Fibroblast of lung (primary cell): ENCODE measurements around the gene MYBPC1. TPM values are rescaled to one million over a fixed set of nuclear protein-coding genes. Genes with fewer than 3 reads are reported as not detected.

Source experiments
- DNase-seq, 2 donors: peaks; one replicate each; pipeline versions ENCODE4 v3.0.0 to v3.0.0-alpha.2; 2010; ENCODE audit warnings: low read depth in 2 of 2
- H2AFZ ChIP-seq: 2 replicates; pipeline ENCODE4 v1.5.1; 2012; ENCODE audit warnings: low read length, control low read depth, inconsistent platforms
- H3K27ac ChIP-seq: 2 replicates; pipeline ENCODE4 v1.5.1; 2011; ENCODE audit warnings: low read length, control low read depth; ENCODE audit not compliant: insufficient read depth
- H3K27me3 ChIP-seq: 2 replicates; pipeline ENCODE4 v1.5.1; 2011; ENCODE audit warnings: mild to moderate bottlenecking, low read length; ENCODE audit not compliant: control insufficient read depth, insufficient read depth
- H3K36me3 ChIP-seq: 2 replicates; pipeline ENCODE4 v1.5.1; 2011; ENCODE audit warnings: low read length; ENCODE audit not compliant: control insufficient read depth, insufficient read depth
- H3K4me1 ChIP-seq: 2 replicates; pipeline ENCODE4 v1.5.1; 2011; ENCODE audit warnings: low read length; ENCODE audit not compliant: control insufficient read depth, insufficient read depth; ENCODE audit errors: extremely low read depth
- H3K4me2 ChIP-seq: 2 replicates; pipeline ENCODE4 v1.5.1; 2011; ENCODE audit warnings: low read length, control low read depth; ENCODE audit not compliant: insufficient read depth; ENCODE audit errors: extremely low read depth
- H3K4me3 ChIP-seq, 4 experiments: fragments of 200-600 bp in 1 of 4; sonication (generic) in 1 of 4; replicated peaks in 1 of 4; 2 replicates each; pipeline ENCODE4 v1.5.1; 2011 to 2016; ENCODE audit warnings: low read length in 4 of 4, low read depth in 3 of 4, mild to moderate bottlenecking in 3 of 4, control low read depth in 2 of 4, inconsistent platforms in 1 of 4, mixed read lengths in 1 of 4; ENCODE audit not compliant: insufficient read depth in 1 of 4; ENCODE audit errors: control extremely low read depth in 1 of 4
- H3K79me2 ChIP-seq: 2 replicates; pipeline ENCODE4 v1.5.1; 2012; ENCODE audit warnings: mild to moderate bottlenecking, low read length, inconsistent platforms; ENCODE audit not compliant: control insufficient read depth, insufficient read depth
- H3K9ac ChIP-seq: 2 replicates; pipeline ENCODE4 v1.5.1; 2011; ENCODE audit warnings: mild to moderate bottlenecking, low read length, control low read depth; ENCODE audit not compliant: insufficient read depth
- H3K9me3 ChIP-seq: 2 replicates; pipeline ENCODE4 v1.5.1; 2012; ENCODE audit warnings: low read depth, low read length; ENCODE audit not compliant: control insufficient read depth, insufficient read depth
- H4K20me1 ChIP-seq: 2 replicates; pipeline ENCODE4 v1.5.1; 2011; ENCODE audit warnings: low read length; ENCODE audit not compliant: control insufficient read depth, insufficient read depth; ENCODE audit errors: extremely low read depth
- EZH2 ChIP-seq: IDR thresholded peaks from 2 replicates; pipeline ENCODE4 v1.5.1; 2012; ENCODE audit warnings: low read length, control low read depth, mild to moderate bottlenecking; ENCODE audit errors: missing control alignments
- polyA plus RNA-seq, 2 donors: library from polyadenylated mRNA; depleted of rRNA in 1 of 2; stranded (reverse) in 1 of 2; unstranded in 1 of 2; fragments of >200 nt; gene quantifications; 2 replicates each; pipeline ENCODE4 v1.2.1, GENCODE V29; 2011 to 2012; ENCODE audit warnings: missing spikeins in 1 of 2
- total RNA-seq: library from RNA; depleted of rRNA; stranded (reverse); fragments of >200 nt; gene quantifications from 2 replicates; pipeline ENCODE4 v1.2.1, GENCODE V29; 2014
- TF ChIP-seq, protein P1 (sequence below), 2 donors: IDR thresholded peaks in 1 of 2; conservative IDR thresholded peaks in 1 of 2; 1 replicate in 1 of 2; 2 replicates in 1 of 2; pipeline ENCODE4 v1.5.1; 2011 to 2012; ENCODE audit warnings: low read length in 2 of 2, control low read depth in 1 of 2, inconsistent platforms in 1 of 2, low read depth in 1 of 2, mild to moderate bottlenecking in 1 of 2

Gene MYBPC1
- total and polyA plus RNA-seq, 2 donors (not counting 1 experiment from before 2014, with no cell fraction given) = not detected

DNA sequence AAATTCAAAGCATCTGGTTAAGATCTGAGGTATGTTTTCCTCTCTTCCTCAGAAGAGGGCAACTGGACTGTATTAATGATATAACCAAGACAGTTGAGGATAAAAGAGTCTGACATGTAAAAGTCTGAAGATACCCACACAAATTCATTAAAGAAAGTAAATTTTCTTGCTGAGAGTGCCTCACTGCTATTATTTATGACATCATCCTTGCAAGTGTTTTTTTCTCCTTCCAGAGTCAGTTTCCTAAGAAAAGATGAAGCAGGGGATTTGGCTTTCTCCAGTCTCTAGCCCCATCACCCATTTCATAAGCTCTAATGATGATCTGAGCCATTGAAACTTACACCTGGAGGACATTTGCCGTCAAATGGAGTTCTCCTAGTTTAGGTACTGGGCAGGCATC lies 21.0 kb upstream of the MYBPC1 start:
- Histone ChIP-seq H3K4me2 (no peak overlapping the region), H3K36me3 (no peaks in the 10 kb centered on the region), H3K9me3 (no peaks in the 10 kb centered on the region), H4K20me1 (no peaks in the 10 kb centered on the region), H3K27ac (no peak overlapping the region), H3K4me3 (no peak overlapping the region), H2AFZ (no peak overlapping the region), H3K79me2 (no peaks in the 10 kb centered on the region), H3K9ac (no peak overlapping the region), H3K27me3 (no peaks in the 10 kb centered on the region), H3K4me1 (no peaks in the 10 kb centered on the region)
- TF ChIP-seq, protein P1, sequence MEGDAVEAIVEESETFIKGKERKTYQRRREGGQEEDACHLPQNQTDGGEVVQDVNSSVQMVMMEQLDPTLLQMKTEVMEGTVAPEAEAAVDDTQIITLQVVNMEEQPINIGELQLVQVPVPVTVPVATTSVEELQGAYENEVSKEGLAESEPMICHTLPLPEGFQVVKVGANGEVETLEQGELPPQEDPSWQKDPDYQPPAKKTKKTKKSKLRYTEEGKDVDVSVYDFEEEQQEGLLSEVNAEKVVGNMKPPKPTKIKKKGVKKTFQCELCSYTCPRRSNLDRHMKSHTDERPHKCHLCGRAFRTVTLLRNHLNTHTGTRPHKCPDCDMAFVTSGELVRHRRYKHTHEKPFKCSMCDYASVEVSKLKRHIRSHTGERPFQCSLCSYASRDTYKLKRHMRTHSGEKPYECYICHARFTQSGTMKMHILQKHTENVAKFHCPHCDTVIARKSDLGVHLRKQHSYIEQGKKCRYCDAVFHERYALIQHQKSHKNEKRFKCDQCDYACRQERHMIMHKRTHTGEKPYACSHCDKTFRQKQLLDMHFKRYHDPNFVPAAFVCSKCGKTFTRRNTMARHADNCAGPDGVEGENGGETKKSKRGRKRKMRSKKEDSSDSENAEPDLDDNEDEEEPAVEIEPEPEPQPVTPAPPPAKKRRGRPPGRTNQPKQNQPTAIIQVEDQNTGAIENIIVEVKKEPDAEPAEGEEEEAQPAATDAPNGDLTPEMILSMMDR (conservative IDR thresholded peaks at IDR 0.05 in 1 of 2, IDR thresholded peaks at IDR 0.05 in 1 of 2; ENCODE audit: low read depth in 1 of 2, low read length in 2 of 2) = no peak
- no peak for TF ChIP-seq EZH2
- DNase-seq = no peak

- Histone ChIP-seq H3K9ac (no peak overlapping the region), H3K9me3 (no peaks in the 10 kb centered on the region), H3K4me1 (no peaks in the 10 kb centered on the region), H3K4me3 (no peak overlapping the region), H4K20me1 (no peaks in the 10 kb centered on the region), H3K27me3 (no peaks in the 10 kb centered on the region), H3K79me2 (no peaks in the 10 kb centered on the region), H3K36me3 (no peaks in the 10 kb centered on the region), H3K4me2 (no peak overlapping the region), H2AFZ (no peak overlapping the region), H3K27ac (no peak overlapping the region)
- no peak for DNase-seq
- TF ChIP-seq EZH2 = no peak
- TF ChIP-seq, protein P1 (conservative IDR thresholded peaks at IDR 0.05 in 1 of 2, IDR thresholded peaks at IDR 0.05 in 1 of 2; ENCODE audit: low read depth in 1 of 2, low read length in 2 of 2) = no peak
Observed at GRCh38 chr12:101578417-101578816, 16.4 kb upstream of the MYBPC1 start.

- Histone ChIP-seq H4K20me1 (no peaks in the 10 kb centered on the region), H3K4me1 (no peaks in the 10 kb centered on the region), H3K36me3 (no peaks in the 10 kb centered on the region), H3K27ac (no peak overlapping the region), H3K27me3 (no peaks in the 10 kb centered on the region), H3K79me2 (no peaks in the 10 kb centered on the region), H2AFZ (no peak overlapping the region), H3K4me2 (no peak overlapping the region), H3K9ac (no peak overlapping the region), H3K4me3 (no peak overlapping the region), H3K9me3 (no peaks in the 10 kb centered on the region)
- no peak for DNase-seq
- TF ChIP-seq, protein P1 (conservative IDR thresholded peaks at IDR 0.05 in 1 of 2, IDR thresholded peaks at IDR 0.05 in 1 of 2; ENCODE audit: low read depth in 1 of 2, low read length in 2 of 2) = no peak
- no peak for TF ChIP-seq EZH2
Observed at GRCh38 chr12:101581190-101581589, 13.6 kb upstream of the MYBPC1 start.
